Measurements from ENCODE around the gene CYBRD1. TPM values are rescaled to one million over a fixed set of nuclear protein-coding genes. Genes with fewer than 3 reads are reported as not detected.
A peak's percentile ranks its signal among the peaks of the same experiment; 100 is the strongest.
"Not testable (repeated sequence)": the region's sequence is repeated elsewhere in the genome, so short reads cannot be mapped to it uniquely, and the experiment has no call there.

CYBRD1 gene
- total RNA-seq, 1 donor from 2014 or later, result 14.5 TPM

DNA sequence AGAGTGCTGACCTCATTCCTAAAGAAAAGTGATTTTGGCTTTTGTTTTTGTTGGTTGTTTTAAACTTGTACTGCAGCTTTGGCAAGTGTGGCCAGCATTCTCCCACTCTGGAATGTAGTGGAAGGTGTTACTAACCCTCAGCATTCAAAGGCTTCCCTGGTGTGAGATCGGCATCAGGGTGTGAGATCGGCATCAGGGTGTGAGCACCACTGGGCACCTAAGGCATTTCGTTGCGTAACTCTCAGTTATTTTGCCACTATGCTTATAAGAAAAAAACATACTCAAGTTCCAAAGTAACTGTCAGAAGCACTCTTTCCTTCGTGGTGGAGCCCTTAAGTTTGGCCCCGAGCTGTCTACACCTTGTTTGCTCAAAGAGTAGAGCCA, 1.7 kb downstream of the CYBRD1 start:
- H3K4me3 ChIP-seq (ENCODE audit: low read depth, low read length), result no peak overlapping the region
- TF ChIP-seq, protein P1, sequence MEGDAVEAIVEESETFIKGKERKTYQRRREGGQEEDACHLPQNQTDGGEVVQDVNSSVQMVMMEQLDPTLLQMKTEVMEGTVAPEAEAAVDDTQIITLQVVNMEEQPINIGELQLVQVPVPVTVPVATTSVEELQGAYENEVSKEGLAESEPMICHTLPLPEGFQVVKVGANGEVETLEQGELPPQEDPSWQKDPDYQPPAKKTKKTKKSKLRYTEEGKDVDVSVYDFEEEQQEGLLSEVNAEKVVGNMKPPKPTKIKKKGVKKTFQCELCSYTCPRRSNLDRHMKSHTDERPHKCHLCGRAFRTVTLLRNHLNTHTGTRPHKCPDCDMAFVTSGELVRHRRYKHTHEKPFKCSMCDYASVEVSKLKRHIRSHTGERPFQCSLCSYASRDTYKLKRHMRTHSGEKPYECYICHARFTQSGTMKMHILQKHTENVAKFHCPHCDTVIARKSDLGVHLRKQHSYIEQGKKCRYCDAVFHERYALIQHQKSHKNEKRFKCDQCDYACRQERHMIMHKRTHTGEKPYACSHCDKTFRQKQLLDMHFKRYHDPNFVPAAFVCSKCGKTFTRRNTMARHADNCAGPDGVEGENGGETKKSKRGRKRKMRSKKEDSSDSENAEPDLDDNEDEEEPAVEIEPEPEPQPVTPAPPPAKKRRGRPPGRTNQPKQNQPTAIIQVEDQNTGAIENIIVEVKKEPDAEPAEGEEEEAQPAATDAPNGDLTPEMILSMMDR (IDR thresholded peaks at IDR 0.05; ENCODE audit: insufficient read depth, low read length, severe bottlenecking), result no peak
- FAIRE-seq (peak; percentile 62), DNase-seq (ENCODE audit: low read depth) (peak; percentile 80)
- no peaks in the 10 kb centered on the region for H3K27me3 ChIP-seq (ENCODE audit: control insufficient read depth, insufficient read depth, low read length)
- H3K36me3 ChIP-seq (ENCODE audit: control insufficient read depth, insufficient read depth, low read length), result no peaks in the 10 kb centered on the region

DNA sequence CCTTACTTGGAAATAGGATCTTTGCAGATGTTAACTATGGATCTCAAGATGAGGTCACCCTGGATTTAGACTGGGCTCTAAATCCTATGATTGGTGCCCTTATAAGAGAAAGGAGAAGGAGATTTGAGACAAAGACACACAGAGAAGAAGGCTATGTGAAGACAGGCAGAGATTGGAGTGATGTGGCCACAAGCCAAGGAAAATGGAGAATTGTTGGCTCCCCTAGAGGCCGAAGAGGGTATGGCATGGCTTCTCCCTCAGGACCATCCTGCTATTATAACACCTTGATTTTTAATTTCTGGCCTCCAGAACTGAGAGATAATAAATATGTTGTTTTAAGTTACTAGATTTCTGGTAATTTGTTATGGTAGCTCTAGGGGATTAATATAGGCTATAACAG, 7.6 kb downstream of the CYBRD1 start:
- FAIRE-seq (no peak), DNase-seq (ENCODE audit: low read depth) (no peak)
- TF ChIP-seq, protein P1 (IDR thresholded peaks at IDR 0.05; ENCODE audit: insufficient read depth, low read length, severe bottlenecking), result peak; percentile 46
- Histone ChIP-seq H3K4me3 (ENCODE audit: low read depth, low read length) (no peak overlapping the region), H3K36me3 (ENCODE audit: control insufficient read depth, insufficient read depth, low read length) (no peaks in the 10 kb centered on the region), H3K27me3 (ENCODE audit: control insufficient read depth, insufficient read depth, low read length) (no peaks in the 10 kb centered on the region)

DNA sequence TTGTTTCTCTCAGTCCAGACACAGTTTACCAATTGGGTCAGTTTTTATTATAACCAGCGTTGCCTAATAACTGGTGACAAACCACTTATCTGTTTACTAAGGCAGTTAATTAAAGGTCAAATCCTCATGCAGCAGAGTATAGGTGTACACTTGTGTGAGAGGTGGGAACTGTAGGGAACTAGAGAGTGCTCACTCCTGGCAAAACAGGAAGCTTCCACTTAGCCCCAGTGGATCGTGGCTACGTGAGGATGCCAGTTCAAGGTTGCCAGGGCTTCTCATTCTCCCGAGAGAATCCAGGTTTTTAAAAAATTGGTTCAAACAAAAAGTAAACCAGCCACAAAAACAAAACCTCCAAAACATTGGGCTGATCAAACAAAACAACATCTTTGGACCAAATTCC, 8.1 kb downstream of the CYBRD1 start:
- DNase-seq (ENCODE audit: low read depth) (no peak), FAIRE-seq (no peak)
- Histone ChIP-seq H3K36me3 (ENCODE audit: control insufficient read depth, insufficient read depth, low read length) (no peaks in the 10 kb centered on the region), H3K4me3 (ENCODE audit: low read depth, low read length) (no peak overlapping the region), H3K27me3 (ENCODE audit: control insufficient read depth, insufficient read depth, low read length) (no peaks in the 10 kb centered on the region)
- TF ChIP-seq, protein P1 (IDR thresholded peaks at IDR 0.05; ENCODE audit: insufficient read depth, low read length, severe bottlenecking), result no peak

DNA sequence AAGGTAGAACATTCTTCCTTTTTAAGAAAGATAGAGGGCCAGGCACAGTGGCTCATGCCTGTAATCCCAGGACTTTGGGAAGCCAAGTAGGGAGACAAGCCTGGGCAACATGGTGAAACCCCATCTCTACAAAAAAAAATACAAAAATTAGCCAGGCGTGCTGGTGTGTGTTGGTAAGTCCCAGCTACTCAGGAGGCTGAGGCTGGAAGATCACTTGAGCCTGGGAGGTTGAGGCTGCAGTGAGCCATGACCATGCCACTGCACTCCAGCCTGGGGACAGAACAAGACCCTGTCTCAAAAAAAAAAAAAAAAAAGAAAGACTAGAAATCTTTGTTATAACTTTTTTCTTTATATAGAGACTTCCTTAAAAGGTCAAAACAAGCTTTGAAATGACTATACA, 8.6 kb downstream of the CYBRD1 start:
- not testable (repeated sequence) for DNase-seq (ENCODE audit: low read depth); H3K27me3 ChIP-seq (ENCODE audit: control insufficient read depth, insufficient read depth, low read length); H3K4me3 ChIP-seq (ENCODE audit: low read depth, low read length); FAIRE-seq; H3K36me3 ChIP-seq (ENCODE audit: control insufficient read depth, insufficient read depth, low read length)

DNA sequence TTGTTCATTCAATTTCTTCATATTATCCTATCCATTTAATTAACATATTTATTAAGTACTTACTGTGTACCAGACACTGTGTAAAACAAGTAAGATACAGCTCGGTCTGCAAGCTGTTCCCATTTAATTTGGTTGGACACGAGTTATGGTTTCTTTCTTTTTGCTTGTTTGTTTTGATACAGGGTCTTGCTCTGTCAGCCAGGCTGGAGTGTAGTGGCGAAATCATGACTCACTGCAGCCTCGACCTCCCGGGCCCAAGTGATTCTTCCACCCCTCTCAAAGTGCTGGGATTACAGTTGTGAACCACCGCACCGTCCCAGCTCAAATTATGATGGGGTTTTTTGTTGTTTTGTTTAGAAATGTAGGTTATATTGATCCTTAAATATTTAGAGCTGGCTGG, 9.0 kb downstream of the CYBRD1 start:
- no peak overlapping the region for H3K4me3 ChIP-seq (ENCODE audit: low read depth, low read length)
- H3K36me3 ChIP-seq (ENCODE audit: control insufficient read depth, insufficient read depth, low read length), result no peaks in the 10 kb centered on the region
- DNase-seq (ENCODE audit: low read depth) (peak; percentile 26), FAIRE-seq (no peak)
- TF ChIP-seq, protein P1 (IDR thresholded peaks at IDR 0.05; ENCODE audit: insufficient read depth, low read length, severe bottlenecking), result no peak
- no peaks in the 10 kb centered on the region for H3K27me3 ChIP-seq (ENCODE audit: control insufficient read depth, insufficient read depth, low read length)

DNA sequence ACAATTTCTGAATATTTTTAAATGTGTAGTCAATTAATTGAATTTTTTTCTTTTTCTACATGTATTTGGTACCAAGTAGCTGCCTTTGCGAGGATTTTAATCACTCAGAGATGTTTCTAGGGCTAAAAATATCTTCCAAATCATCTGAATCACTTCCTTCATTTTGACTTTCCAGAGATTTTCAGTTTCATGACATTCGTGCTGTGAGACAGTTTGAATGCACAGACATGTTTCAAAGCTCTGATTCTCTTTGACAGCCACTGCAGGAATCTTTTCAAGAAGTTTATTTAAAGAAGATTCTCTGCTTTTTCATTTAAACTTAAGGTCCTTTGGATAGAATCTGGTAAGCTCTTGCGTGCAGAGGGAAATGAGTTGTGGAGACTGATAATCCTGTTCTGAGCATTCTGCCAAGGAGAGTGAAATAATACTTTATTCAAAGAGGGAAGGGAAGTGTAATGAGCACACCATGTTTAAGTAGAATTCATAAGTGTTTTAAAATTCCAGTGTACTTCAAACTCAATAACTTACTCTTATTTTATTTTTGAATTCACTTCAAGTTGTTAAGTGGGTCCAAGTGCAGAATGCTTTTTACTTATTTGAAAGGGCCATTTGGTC, 9.7 kb downstream of the CYBRD1 start:
- Histone ChIP-seq H3K36me3 (ENCODE audit: control insufficient read depth, insufficient read depth, low read length) (no peaks in the 10 kb centered on the region), H3K27me3 (ENCODE audit: control insufficient read depth, insufficient read depth, low read length) (no peaks in the 10 kb centered on the region), H3K4me3 (ENCODE audit: low read depth, low read length) (no peak overlapping the region)
- DNase-seq (ENCODE audit: low read depth) (no peak), FAIRE-seq (no peak)
- TF ChIP-seq, protein P1 (IDR thresholded peaks at IDR 0.05; ENCODE audit: insufficient read depth, low read length, severe bottlenecking), result no peak

All from bronchial epithelial cell (primary cell).